ENCODE results near the gene PLEKHG5. TPM values are rescaled to one million over a fixed set of nuclear protein-coding genes. Genes with fewer than 3 reads are reported as not detected.

The PLEKHG5 gene
- total and polyA plus RNA-seq, 5 donors from 2014 or later, result 0.65 to 5.0 (median 0.86) TPM; not detected in 1

DNA sequence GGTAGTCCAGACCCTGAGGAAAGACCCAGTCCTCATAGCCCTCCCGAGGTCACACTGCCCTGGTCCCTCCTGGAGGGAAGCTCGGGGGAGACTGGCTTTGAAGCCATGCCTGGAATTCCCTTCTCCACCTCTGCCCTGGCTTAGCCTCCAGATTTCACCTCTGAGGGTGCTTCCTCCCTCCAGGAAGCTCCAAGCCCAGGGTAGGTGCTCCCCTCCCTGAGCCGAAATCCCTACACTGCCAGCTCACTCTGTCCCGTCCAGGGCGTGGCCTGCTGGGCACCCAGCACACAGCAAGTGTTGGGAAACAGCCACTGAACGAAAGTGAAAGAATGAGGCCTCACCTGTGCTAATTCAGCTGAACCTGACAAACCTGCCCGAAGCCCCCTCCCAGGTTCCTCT, 19.5 kb downstream of the PLEKHG5 start:
- Mint-ChIP-seq H3K36me3 (no peaks in the 10 kb centered on the region), H3K4me3 (no peak overlapping the region), H3K9me3 (no peaks in the 10 kb centered on the region), H3K27me3 (peaks cover under 1% of the 10 kb centered on the region), H3K27ac (no peak overlapping the region), H3K4me1 (peaks cover 0 to 12% (median 4%) of the 10 kb centered on the region in 4 donors)
- Histone ChIP-seq H3K9me3 (ENCODE audit: control insufficient read depth in 2 of 2, low read length in 2 of 2) (no peaks in the 10 kb centered on the region), H3K36me3 (ENCODE audit: control insufficient read depth, insufficient read depth, low read length) (no peaks in the 10 kb centered on the region), H3K27ac (ENCODE audit: insufficient read depth, low read length, poor library complexity, severe bottlenecking) (no peak overlapping the region), H3K4me3 (ENCODE audit: low read depth, low read length) (no peak overlapping the region), H3K27me3 (ENCODE audit: control insufficient read depth, insufficient read depth, low read length) (no peaks in the 10 kb centered on the region), H3K4me1 (ENCODE audit: control insufficient read depth, insufficient read depth, low read length, poor library complexity, severe bottlenecking) (peaks cover 5% of the 10 kb centered on the region)
- DNase-seq (no peak), ATAC-seq (ENCODE audit: low read depth in 2 of 2) (no peak)

DNA sequence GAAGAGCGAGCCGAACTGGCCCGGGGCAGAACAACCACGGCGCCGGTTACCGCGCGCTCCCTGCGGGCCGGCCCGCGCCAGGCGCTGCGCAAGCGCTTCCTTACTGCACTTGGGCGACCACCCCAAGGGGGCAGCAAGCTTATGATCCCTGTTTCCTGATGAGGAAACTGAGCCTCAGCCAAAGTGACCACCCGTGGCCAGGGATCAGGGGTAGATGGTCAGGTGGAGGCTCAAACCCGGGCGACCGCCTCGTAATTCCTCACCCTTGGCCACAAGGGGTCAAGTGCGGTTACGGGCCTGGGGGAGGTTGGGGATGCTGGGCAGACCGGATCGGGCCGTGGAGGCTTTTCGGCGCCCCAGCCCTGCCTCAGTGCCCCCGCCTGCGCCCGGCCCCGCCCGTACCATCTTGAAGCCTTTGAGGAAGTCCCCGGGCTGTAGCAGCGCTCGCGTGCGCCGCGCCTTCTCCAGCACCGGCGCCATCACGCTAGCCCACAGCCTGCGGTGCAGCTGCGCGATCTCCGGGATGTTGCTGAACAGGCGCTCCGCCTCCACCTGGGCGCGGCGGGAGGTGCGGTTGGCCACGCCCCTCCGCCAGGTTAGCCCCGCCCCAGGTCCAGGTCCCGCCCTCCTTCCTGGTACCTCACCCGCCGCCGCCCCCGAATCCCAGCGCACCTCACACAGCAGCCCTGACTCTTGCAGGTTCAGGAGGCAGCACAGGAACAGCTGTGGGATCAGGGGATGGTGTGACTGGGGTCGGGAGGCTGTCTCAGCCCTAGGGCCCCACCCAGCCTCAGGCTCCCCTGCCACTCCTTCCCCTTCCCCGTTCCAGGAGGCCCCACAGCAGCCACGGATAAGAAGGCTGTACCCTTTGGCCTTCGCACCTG, 20.1 kb downstream of the PLEKHG5 start:
- DNase-seq (no peak), ATAC-seq (ENCODE audit: low read depth in 2 of 2) (no peak)
- Mint-ChIP-seq H3K27ac (no peak overlapping the region), H3K27me3 (no peaks in the 10 kb centered on the region), H3K4me1 (peaks cover 0 to 19% (median 4%) of the 10 kb centered on the region in 4 donors), H3K9me3 (no peaks in the 10 kb centered on the region), H3K4me3 (no peak overlapping the region), H3K36me3 (no peaks in the 10 kb centered on the region)
- Histone ChIP-seq H3K36me3 (ENCODE audit: control insufficient read depth, insufficient read depth, low read length) (no peaks in the 10 kb centered on the region), H3K4me1 (ENCODE audit: control insufficient read depth, insufficient read depth, low read length, poor library complexity, severe bottlenecking) (peaks cover 11% of the 10 kb centered on the region), H3K4me3 (ENCODE audit: low read depth, low read length) (no peak overlapping the region), H3K27ac (ENCODE audit: insufficient read depth, low read length, poor library complexity, severe bottlenecking) (no peak overlapping the region), H3K9me3 (ENCODE audit: control insufficient read depth in 2 of 2, low read length in 2 of 2) (no peaks in the 10 kb centered on the region), H3K27me3 (ENCODE audit: control insufficient read depth, insufficient read depth, low read length) (no peaks in the 10 kb centered on the region)

DNA sequence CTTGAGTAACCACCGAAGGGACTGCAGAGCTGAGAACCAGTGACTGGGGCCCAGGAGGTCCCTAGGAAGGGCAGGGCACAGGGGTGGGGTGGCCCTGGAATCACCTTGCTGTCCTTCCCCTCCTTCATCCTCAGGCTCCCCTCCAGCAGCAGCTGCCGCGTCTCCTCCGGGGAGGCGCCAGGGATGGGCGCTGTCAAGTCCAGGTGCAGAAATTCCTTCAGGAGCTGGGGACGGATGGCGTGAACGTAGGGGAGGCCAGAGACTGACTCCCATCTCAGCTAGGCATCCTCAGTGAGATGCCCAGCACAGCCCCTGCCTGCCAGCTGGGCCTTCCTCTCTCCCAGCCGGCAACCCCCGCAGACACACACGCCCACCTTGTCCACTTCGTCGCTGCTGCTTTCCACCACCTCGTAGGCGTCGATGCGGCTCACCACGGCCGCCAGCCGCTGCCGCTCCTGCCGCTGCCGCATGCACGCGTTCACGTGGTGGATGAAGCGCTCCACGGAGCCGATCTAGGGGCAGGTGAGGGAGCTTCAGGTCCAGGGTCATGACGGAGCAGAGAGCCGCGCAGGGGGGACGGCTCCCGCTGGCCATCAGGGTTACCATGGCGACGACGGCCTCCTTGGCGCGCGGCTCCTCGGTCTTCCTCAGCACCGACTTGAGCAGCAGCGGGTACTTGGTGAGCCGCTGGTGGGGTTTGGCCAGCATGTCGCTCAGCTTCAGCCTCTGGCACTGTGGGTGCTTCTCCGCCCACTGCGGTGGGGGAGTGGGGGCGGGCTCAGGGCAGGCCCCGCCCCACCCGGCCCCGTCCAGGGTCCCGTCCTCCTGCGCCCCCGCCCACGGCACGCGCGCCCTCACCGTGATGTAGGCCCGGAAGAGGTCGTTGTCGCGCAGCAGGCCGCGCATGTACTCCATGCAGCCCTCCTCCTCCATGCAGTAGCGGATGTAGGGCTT, 21.1 kb downstream of the PLEKHG5 start:
- Mint-ChIP-seq H3K4me1 (peaks cover 0 to 16% (median 1%) of the 10 kb centered on the region in 4 donors), H3K27me3 (no peaks in the 10 kb centered on the region), H3K36me3 (no peaks in the 10 kb centered on the region), H3K4me3 (no peak overlapping the region), H3K27ac (no peak overlapping the region), H3K9me3 (no peaks in the 10 kb centered on the region)
- Histone ChIP-seq H3K36me3 (ENCODE audit: control insufficient read depth, insufficient read depth, low read length) (no peaks in the 10 kb centered on the region), H3K4me1 (ENCODE audit: control insufficient read depth, insufficient read depth, low read length, poor library complexity, severe bottlenecking) (peaks cover 19% of the 10 kb centered on the region), H3K27me3 (ENCODE audit: control insufficient read depth, insufficient read depth, low read length) (no peaks in the 10 kb centered on the region), H3K4me3 (ENCODE audit: low read depth, low read length) (no peak overlapping the region), H3K27ac (ENCODE audit: insufficient read depth, low read length, poor library complexity, severe bottlenecking) (no peak overlapping the region), H3K9me3 (ENCODE audit: control insufficient read depth in 2 of 2, low read length in 2 of 2) (no peaks in the 10 kb centered on the region)
- ATAC-seq (ENCODE audit: low read depth in 2 of 2) (no peak), DNase-seq (no peak)

- peaks cover 30% of the 10 kb centered on the region for H3K4me1 ChIP-seq (ENCODE audit: control insufficient read depth, insufficient read depth, low read length, poor library complexity, severe bottlenecking)
- H3K27ac ChIP-seq (ENCODE audit: insufficient read depth, low read length, poor library complexity, severe bottlenecking), result no peak overlapping the region
- H3K27me3 ChIP-seq (ENCODE audit: control insufficient read depth, insufficient read depth, low read length), result no peaks in the 10 kb centered on the region
- no peak overlapping the region for H3K27ac Mint-ChIP-seq
- DNase-seq (no peak), ATAC-seq (ENCODE audit: low read depth in 2 of 2) (no peak)
- H3K36me3 ChIP-seq (ENCODE audit: control insufficient read depth, insufficient read depth, low read length), result no peaks in the 10 kb centered on the region
- no peaks in the 10 kb centered on the region for H3K9me3 ChIP-seq (ENCODE audit: control insufficient read depth in 2 of 2, low read length in 2 of 2)
- no peaks in the 10 kb centered on the region for H3K9me3 Mint-ChIP-seq
- H3K27me3 Mint-ChIP-seq, result no peaks in the 10 kb centered on the region
- H3K4me3 ChIP-seq (ENCODE audit: low read depth, low read length), result no peak overlapping the region
- peak overlapping the region in 3 of 4 donors; percentile 44 to 85 (median 59) for H3K4me3 Mint-ChIP-seq
- H3K36me3 Mint-ChIP-seq, result peaks cover 3% of the 10 kb centered on the region
- H3K4me1 Mint-ChIP-seq, result peaks cover 0 to 25% (median 8%) of the 10 kb centered on the region in 4 donors
These were observed 22.6 kb downstream of the PLEKHG5 start for GRCh38 chr1:6468729-6469461.

DNA sequence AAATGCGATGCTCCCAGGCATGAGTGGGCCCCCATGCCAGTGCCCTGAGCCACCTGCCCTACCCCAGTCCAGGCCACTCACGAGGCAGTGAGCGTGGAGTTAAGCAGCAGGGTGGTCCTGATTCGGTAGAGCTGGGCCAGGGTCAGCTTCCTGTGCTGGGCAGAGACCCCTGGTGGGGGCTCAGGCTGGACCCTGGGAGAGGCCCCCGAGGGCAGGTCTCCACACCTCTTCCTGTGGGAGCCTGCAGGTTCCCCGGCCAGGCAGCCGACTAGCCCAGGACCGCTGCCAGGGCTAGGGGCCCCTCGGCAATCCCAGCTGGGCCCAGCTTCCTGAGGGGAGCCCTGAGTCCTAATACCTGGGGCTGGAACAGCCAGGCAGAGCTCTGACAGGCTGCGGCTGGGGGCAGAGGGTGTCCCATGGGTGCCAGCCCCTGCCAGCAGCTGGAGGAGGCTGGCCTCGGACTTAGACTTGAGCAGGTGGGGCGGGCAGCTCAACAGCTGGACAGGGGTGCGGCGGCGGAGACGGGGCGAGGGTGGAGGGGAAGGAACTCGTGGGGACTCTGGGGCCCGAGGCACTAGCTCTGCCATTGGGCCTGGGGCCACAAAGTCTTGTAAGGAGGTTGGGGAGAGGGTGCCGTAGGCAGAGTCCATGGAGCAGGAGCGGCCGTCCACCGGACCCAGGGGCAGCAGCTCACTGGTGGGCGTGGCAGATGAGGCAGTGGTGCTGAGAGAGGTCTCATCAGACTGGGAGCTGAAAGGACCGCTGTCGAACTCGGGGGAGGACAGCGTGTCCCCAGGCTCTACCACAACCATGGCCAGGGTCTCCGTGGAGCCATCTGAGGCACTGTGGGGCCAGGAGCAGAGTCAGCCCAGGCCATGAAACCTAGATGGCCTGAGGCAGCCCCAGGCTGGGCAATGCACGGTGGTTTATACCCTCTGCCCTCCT, 23.5 kb downstream of the PLEKHG5 start:
- Mint-ChIP-seq H3K9me3 (no peaks in the 10 kb centered on the region), H3K27me3 (no peaks in the 10 kb centered on the region), H3K36me3 (peaks cover 7% of the 10 kb centered on the region), H3K4me1 (peaks cover 0 to 34% (median 12%) of the 10 kb centered on the region in 4 donors), H3K4me3 (peak overlapping the region in 3 of 4 donors; percentile 86 to 98 (median 97)), H3K27ac (no peak overlapping the region)
- H3K36me3 ChIP-seq (ENCODE audit: control insufficient read depth, insufficient read depth, low read length), result peaks cover 2% of the 10 kb centered on the region
- no peak overlapping the region for H3K4me3 ChIP-seq (ENCODE audit: low read depth, low read length)
- peaks cover 37% of the 10 kb centered on the region for H3K4me1 ChIP-seq (ENCODE audit: control insufficient read depth, insufficient read depth, low read length, poor library complexity, severe bottlenecking)
- H3K27me3 ChIP-seq (ENCODE audit: control insufficient read depth, insufficient read depth, low read length), result no peaks in the 10 kb centered on the region
- DNase-seq (no peak), ATAC-seq (ENCODE audit: low read depth in 2 of 2) (no peak)
- H3K9me3 ChIP-seq (ENCODE audit: control insufficient read depth in 2 of 2, low read length in 2 of 2), result no peaks in the 10 kb centered on the region
- H3K27ac ChIP-seq (ENCODE audit: insufficient read depth, low read length, poor library complexity, severe bottlenecking), result no peak overlapping the region

GRCh38 chr1:6467224-6467623, 24.2 kb downstream of the PLEKHG5 start:
- DNase-seq, result no peak
- H3K36me3 ChIP-seq (ENCODE audit: control insufficient read depth, insufficient read depth, low read length), result peaks cover 10% of the 10 kb centered on the region
- Mint-ChIP-seq H3K36me3 (peaks cover 12% of the 10 kb centered on the region), H3K9me3 (no peaks in the 10 kb centered on the region), H3K4me3 (peak overlapping the region; percentile 79 to 98 (median 88)), H3K27ac (peak overlapping the region in 1 of 3 donors; percentile 85), H3K4me1 (peaks cover 0 to 42% (median 18%) of the 10 kb centered on the region in 4 donors), H3K27me3 (no peaks in the 10 kb centered on the region)
- H3K9me3 ChIP-seq (ENCODE audit: control insufficient read depth in 2 of 2, low read length in 2 of 2), result no peaks in the 10 kb centered on the region
- no peaks in the 10 kb centered on the region for H3K27me3 ChIP-seq (ENCODE audit: control insufficient read depth, insufficient read depth, low read length)
- no peak overlapping the region for H3K27ac ChIP-seq (ENCODE audit: insufficient read depth, low read length, poor library complexity, severe bottlenecking)
- H3K4me1 ChIP-seq (ENCODE audit: control insufficient read depth, insufficient read depth, low read length, poor library complexity, severe bottlenecking), result peaks cover 45% of the 10 kb centered on the region
- ATAC-seq (ENCODE audit: low read depth in 2 of 2), result no peak
- no peak overlapping the region for H3K4me3 ChIP-seq (ENCODE audit: low read depth, low read length)

Data from CD4-positive, CD25-positive, alpha-beta regulatory T cell (primary cell).